OCI-M2 (cell line): ENCODE results near the gene APELA.
"Not testable (repeated sequence)": the region's sequence is repeated elsewhere in the genome, so short reads cannot be mapped to it uniquely, and the experiment has no call there.

Experiments used
- DNase-seq: peaks from one replicate; lab custom pipeline; 2025; ENCODE audit not compliant: unreplicated experiment; lab: John Stamatoyannopoulos, UW

Gene APELA, protein sequence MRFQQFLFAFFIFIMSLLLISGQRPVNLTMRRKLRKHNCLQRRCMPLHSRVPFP

DNA sequence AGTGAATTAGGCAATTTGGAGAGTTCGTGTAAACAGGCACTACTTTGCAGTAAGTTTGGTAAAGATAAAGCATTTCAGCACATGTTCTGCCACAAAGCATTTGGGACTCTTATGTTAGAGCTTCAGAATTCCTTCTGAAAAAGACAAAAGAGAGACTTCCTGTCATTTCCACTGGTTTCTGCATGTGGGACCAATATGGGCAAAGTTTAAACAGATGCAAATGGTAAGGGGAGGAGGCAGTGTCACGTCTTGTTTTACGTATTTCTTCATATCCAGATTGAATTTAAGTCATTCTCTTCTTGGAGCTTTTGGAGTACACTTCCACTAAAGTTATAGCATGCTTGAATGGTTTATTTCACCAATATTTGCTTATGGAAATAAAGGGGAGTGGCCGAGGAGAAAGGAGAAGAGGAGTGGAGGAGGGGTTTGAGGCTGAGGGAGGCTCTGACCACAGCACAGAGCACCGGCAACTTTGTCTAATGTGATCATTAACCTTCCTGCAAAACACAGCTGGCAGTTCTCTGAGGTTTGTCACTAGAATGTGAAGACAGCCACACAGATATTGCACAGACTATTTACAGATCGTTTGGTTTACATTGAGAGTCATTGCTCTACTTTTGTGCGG is at the start of gene APELA:
Gene APELA, plus strand, starts transcription at position 479 of the 625 bp plus-strand sequence. CDS start 154 bp downstream, outside the sequence.
- no peak for DNase-seq

DNA sequence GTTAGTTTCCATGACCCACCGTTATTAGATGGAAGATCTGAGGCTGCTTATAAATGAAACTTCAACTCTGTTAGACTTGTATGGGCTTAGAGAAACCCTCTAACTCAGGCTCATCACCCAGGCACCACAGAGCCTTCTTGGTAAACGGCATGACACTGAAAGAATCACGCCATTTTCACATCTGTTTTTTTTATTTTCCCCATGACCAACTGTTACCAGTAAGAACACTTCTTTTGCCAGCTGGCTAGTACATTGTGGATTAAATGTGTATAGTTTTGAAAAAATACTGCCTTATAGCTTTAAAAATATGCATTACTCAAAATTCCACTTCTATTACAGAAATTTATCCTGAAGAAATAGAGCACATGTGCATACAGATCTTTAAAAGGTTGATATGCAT is 48.0 kb upstream of the APELA start:
- no peak for DNase-seq

DNA sequence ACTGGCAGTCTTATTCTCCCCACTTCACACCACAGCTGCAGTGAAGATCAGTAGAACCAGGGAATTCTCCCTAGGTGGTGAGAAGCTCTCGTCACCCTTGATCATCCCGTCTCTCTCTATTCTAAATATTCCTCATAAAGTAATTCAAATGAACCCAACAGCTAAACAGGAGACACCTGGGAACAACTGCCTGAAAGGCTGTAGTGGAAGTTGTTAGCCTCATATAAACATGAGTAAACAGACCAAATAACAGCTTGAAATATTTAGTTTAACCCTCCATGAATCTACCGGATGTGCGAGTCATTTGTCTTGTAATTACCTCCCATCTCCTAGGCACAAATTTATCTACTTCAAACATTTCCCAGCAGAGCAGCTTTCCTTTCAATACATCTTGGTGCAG is 30.4 kb upstream of the APELA start:
- no peak for DNase-seq

DNA sequence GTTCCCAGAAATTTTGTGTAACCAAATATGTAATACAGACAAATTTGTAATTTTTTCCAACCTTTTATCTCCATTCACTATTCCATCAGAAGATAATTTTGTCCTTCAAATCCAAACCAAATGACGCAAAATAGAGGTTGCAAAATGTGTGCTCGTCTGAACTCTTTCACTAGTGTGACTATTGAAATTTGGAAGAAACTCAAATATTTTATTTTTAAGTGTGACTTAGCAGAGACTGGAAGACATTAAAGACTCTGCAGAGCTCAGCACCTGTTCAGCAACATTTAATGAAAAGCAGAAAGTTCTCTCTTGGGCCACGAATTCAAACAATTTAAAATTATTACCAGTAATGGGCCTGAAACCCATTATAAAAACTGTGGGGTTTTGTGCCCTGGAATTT is 30.0 kb upstream of the APELA start:
- no peak for DNase-seq

DNA sequence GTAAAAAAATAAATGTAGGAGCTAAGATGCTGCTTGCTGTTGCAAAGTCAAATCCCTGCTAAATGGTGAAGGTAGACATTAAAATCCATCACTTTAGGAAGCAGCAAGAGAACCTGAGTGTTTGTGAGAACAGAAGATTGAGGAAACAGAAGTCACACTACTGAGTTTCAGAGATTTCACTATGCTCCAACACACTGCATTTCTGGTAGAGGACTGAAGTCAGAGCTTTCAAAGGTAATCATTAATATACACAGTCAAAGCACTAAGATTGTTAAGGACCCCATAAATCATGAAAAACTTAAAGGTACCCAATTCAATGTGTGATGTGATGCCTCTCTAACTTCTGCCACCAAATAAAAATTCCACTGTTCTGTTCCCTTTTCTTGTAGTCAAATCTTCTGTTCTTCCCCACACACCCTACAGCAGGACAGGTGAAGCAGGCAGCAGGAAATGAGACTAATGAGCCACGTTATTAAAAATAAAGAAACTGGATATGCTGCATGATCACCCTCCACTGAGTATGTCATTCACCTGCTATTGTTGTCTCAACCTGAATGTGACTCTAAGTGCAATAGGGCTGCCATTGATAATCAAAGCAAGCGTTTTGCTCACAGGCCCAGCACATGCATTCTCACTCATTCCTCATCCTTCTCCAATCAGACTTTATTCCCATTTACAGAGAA is 28.9 kb upstream of the APELA start:
- DNase-seq, result no peak

DNA sequence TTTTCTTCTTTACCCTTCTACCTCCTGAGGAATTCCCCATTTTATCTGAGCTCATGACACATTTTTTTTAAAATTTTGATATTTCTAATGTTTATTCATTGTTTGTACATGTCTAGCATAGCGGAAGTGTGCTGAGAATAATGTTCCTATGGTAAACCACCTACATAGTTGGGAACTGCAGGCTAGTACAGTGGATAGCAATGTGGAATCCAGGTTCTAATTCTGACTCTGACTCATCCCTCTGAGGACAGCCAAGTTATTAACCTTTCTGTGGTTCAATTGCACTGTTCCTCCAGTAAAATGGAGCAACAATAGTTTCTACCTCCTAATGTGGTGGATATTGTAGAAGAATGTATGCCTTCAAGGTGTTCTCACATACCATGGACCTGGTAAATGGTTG is 20.6 kb upstream of the APELA start:
- no peak for DNase-seq

DNA sequence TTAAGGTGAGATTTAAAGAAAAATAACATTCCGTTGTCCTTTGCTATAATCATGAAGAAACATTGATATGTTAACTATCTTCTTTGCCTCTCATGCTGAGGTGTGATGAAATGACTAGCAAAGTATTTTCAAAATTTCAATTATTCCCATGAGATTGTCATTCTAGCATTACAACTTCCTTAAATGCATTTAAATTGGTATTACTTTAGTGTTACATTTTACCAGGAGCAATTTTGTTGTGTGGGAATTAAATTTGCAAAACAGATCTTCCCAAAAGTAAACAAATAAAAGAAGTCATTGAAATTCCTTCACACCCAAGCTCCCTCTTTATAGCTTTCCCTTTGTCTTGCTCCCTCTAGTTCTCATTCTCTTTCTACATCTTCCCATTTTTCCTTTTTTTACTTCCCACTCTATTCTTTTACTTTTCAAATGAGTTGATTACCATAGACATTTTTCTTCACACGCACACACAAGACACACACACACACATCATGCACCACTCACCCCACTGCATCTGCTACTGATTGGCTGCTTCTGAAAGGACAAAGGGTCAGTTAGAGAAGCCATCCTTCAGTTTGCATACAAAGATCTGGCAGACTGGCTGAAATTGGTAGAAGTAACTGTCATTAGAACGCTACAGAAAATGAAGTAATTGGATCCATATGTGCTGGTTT is 10.0 kb upstream of the APELA start:
- no peak for DNase-seq

DNA sequence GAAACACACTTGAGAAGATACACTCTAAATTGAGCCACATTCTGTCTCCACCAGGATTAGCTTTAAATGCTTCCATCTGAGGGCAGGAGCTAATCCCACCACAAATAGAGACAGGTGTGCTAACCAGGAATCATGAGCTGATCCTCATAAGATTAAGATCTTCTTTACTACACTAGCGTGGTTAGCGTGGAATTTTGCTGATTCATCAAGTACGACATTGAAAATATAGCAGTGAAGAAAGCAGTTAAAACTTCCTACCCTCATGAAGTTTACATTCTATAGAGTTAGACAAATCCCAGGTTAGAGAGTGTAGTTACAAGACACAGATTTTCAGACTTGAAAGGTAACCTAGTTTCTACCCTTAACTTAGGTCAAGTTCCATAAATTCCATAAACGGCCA is 5.3 kb upstream of the APELA start:
- DNase-seq, result no peak

DNA sequence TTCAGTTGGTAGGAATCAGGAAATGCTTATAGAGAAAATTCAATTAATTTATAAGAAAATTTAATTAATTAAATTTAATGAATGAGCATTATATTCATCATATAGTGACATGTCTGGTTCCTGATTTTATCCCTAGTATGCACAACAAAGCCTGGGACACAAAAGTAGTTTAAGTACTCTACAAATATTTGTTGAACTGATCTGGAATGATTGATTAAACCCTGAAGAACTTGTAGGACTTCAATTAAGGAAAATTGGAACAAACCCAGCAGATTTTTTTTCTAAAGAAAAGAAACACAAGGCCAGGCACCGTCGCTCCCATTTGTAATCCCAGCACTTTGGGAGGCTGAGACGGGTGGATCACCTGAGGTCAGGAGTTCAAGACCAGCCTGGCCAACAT is 4.5 kb upstream of the APELA start:
- no peak for DNase-seq

DNA sequence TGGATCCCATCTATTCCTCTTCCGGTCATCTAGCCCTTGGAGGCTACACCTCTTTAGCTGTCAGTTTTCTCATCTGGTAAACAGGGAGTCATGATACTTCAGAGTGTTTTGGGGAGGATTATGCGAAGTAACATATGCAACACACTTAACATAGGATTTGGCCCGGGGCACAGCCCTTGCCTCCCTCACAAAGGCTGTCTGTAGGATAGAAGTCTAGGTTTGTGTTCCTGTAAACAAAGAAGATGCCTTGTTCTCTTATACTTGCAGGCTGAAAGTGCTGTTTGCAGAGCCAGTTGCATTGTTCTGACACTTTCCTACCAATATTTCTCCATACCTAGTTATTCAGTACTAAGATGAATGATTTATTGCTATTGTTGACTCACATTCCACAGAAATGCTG is 2.2 kb upstream of the APELA start:
- DNase-seq, result no peak

DNA sequence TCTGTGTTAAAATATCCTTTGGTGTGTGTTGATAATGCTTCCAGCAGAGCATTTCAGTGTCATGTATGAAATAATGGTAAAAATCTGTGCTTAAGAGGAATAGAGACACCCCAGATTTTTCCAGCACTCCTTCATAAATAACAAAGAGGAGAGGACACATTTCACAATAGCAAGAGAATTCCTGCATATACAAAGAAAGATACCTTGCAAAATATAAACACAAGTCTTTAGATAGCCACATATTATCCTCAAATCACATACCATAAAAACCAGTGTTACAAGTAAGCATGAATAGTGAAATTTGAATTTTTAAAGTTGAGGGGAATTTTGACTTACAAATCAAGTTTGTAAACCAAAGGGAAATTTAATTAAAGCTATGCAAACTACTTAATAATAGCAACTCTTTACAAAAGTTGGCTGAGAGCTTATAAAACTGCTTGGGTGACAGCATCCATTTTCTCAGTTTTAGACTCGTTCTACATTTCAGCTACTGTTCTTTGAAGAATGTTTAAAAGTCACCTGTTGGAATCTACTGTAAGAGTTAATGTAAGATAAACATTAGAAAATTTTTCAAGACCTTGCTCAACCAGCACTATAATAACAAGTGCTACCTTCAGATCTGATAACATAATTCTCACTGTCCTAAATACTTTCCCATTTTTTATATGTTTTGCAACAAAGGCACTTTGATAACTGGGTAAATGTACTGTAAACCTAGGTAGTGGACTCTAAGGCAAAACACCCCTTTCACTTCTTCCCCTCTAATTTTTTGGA is 3.7 kb downstream of the APELA start:
- DNase-seq, result no peak

DNA sequence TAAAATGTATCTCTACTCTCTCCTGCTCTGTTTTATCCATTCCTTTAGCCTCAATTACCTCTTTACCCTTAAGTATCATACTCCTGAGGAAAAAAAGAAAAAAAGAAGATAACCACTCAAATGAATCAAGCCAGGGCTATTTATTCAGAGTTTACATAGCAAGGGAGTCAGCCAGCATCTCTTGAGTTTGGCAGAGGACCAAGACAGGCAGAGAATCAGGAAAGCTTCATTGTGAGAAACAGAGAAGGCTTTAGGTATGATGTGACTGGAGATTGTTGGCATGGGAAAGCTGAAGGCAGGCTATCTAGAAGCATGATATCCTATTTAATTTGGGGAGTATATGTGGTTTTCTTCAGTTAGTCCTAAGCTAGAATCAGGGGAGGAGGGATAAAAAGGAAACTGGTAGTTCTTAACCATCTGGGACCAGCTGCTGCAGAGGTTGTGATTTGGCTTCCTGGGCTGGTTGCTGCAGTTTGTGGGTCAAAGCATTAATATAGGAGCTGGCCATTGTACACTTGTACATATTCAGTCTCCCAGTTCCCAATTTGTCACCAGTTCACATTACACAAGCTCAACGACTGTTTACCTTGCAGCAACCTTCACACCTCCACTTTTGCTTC is 11.2 kb downstream of the APELA start:
- DNase-seq, result no peak

DNA sequence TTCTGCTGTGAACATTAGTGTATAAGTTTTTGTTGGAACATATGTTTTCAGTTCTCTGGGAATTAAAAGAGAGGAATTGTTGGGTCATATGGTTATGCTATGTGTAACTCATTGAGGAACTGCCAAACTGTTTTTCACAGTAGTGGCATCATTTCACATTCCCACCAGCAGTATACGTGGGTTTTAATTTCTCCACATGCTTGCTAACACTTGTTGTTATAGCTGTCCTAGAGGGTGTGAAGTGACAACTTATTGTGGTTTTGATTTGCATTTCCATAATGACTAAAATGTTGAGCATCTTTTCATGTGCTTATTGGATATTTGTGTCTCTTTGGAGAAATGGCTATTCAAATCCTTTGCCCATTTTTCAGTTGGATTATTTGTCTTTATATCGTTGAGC is 13.7 kb downstream of the APELA start:
- DNase-seq, result no peak

DNA sequence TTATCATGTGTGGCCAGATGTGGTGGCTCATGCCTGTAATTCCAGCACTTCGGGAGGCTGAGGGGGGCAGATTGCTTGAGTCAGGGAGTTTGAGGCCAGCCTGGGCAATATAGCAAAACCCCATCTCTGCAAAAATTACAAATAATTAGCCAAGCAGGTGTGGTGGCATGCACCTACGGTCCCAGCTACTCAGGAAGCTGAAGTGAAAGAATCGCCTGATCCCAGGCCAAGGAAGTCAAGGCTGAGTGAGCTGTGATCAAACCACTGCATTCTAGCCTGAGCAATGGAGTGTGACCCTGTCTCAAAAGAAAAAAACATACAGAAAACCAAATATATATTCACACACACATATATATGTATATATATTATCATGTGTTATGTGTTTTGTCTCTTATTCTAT is 15.0 kb downstream of the APELA start:
- no peak for DNase-seq

DNA sequence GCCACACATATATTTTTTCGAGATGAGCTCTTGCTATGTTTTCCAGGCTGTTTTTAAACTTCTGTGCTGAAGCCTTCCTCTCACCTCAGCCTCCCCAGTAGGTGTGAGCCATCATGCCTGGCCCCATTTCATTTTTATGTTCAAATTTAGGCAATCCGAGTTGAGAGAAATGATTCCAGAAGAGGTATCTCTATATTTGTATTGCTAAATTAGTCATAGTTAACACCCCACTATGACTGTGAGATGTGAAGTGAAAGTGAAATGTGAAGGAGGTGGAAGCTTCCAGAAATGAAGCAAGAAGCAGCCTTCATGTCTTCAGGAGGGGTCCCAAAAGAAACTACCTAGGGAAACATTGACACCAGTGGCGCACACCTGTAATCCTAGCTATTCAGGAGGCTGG is 17.7 kb downstream of the APELA start:
- DNase-seq, result no peak

DNA sequence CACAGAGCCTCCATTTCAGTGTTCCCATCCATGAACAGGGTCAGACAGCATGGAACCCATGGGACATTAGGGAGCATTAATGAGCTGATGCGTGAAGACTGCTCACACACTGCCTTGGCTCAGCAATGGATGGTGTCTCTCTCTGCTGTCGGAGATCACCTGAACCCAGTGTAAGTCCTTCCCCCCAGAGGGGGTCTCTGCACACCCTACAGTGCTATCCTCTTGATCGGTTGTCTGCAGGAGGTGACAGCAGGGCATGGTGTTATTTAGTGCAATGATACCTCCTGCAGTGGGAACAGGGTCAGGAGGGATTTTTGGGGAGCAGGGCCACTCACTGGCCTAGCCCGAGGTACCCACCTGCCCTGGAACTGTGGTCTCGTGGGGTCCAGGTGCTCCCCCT is 25.6 kb downstream of the APELA start:
- DNase-seq, result no peak

DNA sequence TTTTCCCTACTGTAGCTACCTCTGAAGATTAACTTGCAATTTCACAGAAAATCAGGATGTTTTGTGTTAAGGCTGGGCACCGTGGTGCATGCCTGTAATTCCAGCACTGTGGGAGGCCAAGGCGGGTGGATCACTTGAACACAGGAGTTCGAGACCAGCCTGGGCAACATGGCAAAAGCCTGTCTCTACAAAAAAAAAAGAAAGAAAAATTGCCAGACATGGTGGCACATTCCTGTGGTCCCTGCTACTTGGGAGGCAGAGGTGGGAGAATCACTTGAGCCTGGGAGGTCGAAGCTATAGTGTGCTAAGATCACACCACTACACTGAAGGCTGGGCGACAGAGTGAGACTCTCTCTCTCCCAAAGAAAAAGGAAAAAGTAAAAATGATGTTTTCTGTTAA is 27.4 kb downstream of the APELA start:
- DNase-seq, result no peak

DNA sequence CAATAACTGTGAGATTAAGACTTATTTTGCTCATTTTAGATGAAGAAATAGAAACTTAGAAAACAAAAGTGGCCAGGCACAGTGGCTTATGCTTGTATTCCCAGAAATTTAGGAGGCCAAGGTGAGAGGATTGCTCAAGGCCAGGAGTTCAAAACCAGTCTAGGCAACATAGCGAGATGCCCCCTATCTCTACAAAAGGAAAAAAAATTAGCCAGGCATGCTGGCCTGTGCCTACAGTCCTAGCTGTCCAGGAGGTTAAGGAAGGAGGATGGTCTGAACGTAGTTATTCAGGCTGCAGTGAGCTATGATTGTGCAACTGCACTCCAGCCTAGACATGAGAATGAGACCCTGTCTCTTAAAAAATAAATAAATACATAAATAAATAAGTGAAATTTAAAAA is 28.0 kb downstream of the APELA start:
- DNase-seq, result no peak

DNA sequence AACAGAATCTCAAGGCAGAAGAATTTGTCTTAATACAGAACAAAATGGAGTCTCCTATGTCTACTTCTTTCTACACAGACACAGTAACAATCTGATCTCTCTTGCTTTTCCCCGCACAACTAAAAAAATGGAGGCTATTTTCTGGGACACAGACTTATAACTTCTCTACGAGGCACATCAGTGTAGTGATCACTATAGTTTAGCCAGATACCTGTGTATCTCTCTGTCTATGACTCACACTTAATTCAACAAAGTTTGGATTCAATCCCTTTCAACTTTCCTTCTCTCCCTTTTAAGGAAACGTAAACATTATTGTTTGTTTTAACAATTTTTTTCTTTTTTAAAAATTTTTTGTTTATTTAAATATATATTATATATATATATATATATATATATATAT is 29.4 kb downstream of the APELA start:
- no peak for DNase-seq

DNA sequence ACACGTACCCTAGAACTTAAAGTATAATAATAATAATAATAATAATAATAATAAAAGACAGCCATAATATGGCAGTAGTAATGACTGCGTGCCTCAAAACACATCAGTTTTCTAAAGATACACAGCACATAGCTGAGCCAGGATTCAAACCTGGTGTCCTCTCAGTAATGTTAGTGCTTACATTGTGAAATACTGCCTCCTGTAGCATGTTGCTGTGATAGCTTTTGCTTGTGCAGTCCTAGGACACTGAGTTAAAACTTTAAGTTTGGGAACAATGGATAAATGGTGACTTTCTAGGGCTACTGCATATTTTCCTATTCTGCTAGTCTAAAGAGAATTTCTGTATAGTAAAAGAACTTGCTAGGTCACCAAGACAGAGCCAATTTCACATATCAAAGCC is 36.5 kb downstream of the APELA start:
- DNase-seq, result not testable (repeated sequence)

DNA sequence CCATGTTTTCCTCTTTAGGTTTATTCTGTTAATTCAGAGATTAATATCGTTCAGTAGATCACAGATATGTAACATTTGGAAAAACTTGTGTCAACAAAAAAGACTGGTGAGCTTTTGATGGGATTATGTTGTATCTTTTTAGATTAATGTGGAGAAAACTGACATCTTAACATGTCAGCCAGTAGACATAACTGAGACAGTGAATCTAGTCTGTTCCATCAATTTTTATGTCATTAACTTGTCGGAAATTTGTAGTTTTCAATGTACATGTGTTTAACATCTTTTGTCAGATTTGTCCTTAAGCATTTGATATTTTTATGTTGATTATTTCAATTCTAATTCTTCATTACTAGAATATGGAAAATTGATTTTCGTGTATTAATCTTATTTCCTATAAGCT is 42.0 kb downstream of the APELA start:
- no peak for DNase-seq
